NCI-H1417 treated with DMSO at 0.1 percent for 48 hours (cell line): Measurements from ENCODE around the gene KY.
"Not testable (repeated sequence)": the region's sequence is repeated elsewhere in the genome, so short reads cannot be mapped to it uniquely, and the experiment has no call there.

Experiments used
- DNase-seq: peaks from one replicate; lab custom pipeline; 2025; lab: John Stamatoyannopoulos, UW

The KY gene

GRCh38 chr3:134602440-134602814 is 48.4 kb downstream of the KY start:
- DNase-seq = no peak

GRCh38 chr3:134601539-134602439 is 49.0 kb downstream of the KY start:
- peak; percentile 56 for DNase-seq

- DNase-seq = no peak
Observed at GRCh38 chr3:134600685-134601463, 49.9 kb downstream of the KY start.

- no peak for DNase-seq
Observed at GRCh38 chr3:134600206-134600605, 50.6 kb downstream of the KY start.

- no peak for DNase-seq
Observed at GRCh38 chr3:134598763-134599545, 51.9 kb downstream of the KY start.

GRCh38 chr3:134597390-134597970 is 53.3 kb downstream of the KY start:
- no peak for DNase-seq

GRCh38 chr3:134594986-134595385 is 55.8 kb downstream of the KY start:
- not testable (repeated sequence) for DNase-seq

GRCh38 chr3:134594331-134594741 is 56.5 kb downstream of the KY start:
- DNase-seq = no peak

GRCh38 chr3:134592806-134593205 is 58.0 kb downstream of the KY start:
- no peak for DNase-seq

- DNase-seq = no peak
Observed at GRCh38 chr3:134590766-134591165, 60.1 kb downstream of the KY start.

GRCh38 chr3:134579141-134579665 is 71.6 kb downstream of the KY start:
- no peak for DNase-seq

GRCh38 chr3:134576831-134577230 is 74.0 kb downstream of the KY start:
- no peak for DNase-seq

- no peak for DNase-seq
Observed at GRCh38 chr3:134576426-134576825, 74.4 kb downstream of the KY start.

GRCh38 chr3:134569899-134570298 is 80.9 kb downstream of the KY start:
- DNase-seq = not testable (repeated sequence)

GRCh38 chr3:134568790-134569189 is 82.0 kb downstream of the KY start:
- DNase-seq = no peak

- no peak for DNase-seq
Observed at GRCh38 chr3:134567605-134568004, 83.2 kb downstream of the KY start.

- DNase-seq = no peak
Observed at GRCh38 chr3:134564991-134565390, 85.8 kb downstream of the KY start.

- no peak for DNase-seq
Observed at GRCh38 chr3:134563601-134564000, 87.2 kb downstream of the KY start.

GRCh38 chr3:134562055-134562454 is 88.8 kb downstream of the KY start:
- DNase-seq = no peak

- DNase-seq = no peak
Observed at GRCh38 chr3:134559591-134559990, 91.2 kb downstream of the KY start.
